Suprapubic skin (tissue), 4 donors: Measurements from ENCODE around the gene PLEKHH1. TPM values are rescaled to one million over a fixed set of nuclear protein-coding genes. Genes with fewer than 3 reads are reported as not detected.

ENCODE experiments used
- DNase-seq, 2 donors: peaks; one replicate each; pipeline ENCODE4 v3.0.0-alpha.2; 2019; ENCODE audit warnings: low spot score in 2 of 2
- H3K27ac ChIP-seq: fragments of 200-600 bp; sonication (generic); one replicate; pipeline ENCODE4 v1.5.1; 2019
- H3K27me3 ChIP-seq: fragments of 200-600 bp; sonication (generic); one replicate; pipeline ENCODE4 v1.5.1; 2019
- H3K36me3 ChIP-seq: fragments of 200-600 bp; sonication (generic); one replicate; pipeline ENCODE4 v1.5.1; 2019
- H3K4me1 ChIP-seq: fragments of 200-600 bp; sonication (generic); one replicate; pipeline ENCODE4 v1.5.1; 2019
- H3K4me3 ChIP-seq: fragments of 200-600 bp; sonication (generic); one replicate; pipeline ENCODE4 v1.5.1; 2019; ENCODE audit warnings: mild to moderate bottlenecking
- H3K9me3 ChIP-seq: fragments of 200-600 bp; sonication (generic); one replicate; pipeline ENCODE4 v1.5.1; 2019
- EP300 ChIP-seq: sonication (generic); formaldehyde crosslinking; IDR thresholded peaks from one replicate; pipeline ENCODE4 v1.6.1; 2017; ENCODE audit warnings: antibody characterized with exemption
- POLR2A ChIP-seq, 2 donors: fragments of 450-650 bp; IDR thresholded peaks; one replicate each; pipeline ENCODE4 v1.6.1; 2017; ENCODE audit warnings: antibody characterized with exemption in 2 of 2, mild to moderate bottlenecking in 2 of 2, moderate library complexity in 2 of 2
- POLR2AphosphoS5 ChIP-seq, 3 donors: sonication (generic); formaldehyde crosslinking; IDR thresholded peaks; one replicate each; pipeline ENCODE4 v1.6.1; 2017; ENCODE audit warnings: antibody characterized with exemption in 3 of 3
- WGBS: methylation state at CpG from one replicate; pipeline ENCODE4 v1.1.5; 2018; 5-methylcytosine and 5-hydroxymethylcytosine counted together
- total RNA-seq, 4 donors: library from RNA; depleted of rRNA; stranded (reverse); fragments of >200 nt; gene quantifications; one replicate each; pipeline ENCODE4 v1.1.0, GENCODE V29; 2016
- TF ChIP-seq, protein P1 (sequence below), 2 donors: fragments of 200-600 bp in 1 of 2; fragments of 450-650 bp in 1 of 2; sonication (generic) in 1 of 2; IDR thresholded peaks; one replicate each; pipeline ENCODE4 v1.5.1; 2016 to 2019; ENCODE audit warnings: antibody characterized with exemption in 2 of 2, mild to moderate bottlenecking in 1 of 2, moderate library complexity in 1 of 2

The PLEKHH1 gene
- total RNA-seq, 4 donors from 2014 or later = 15.3 to 75.6 (median 23.7) TPM

GRCh38 chr14:67570453-67570852, 37.4 kb downstream of the PLEKHH1 start:
- no peak overlapping the region for H3K27ac ChIP-seq
- no peaks in the 10 kb centered on the region for H3K27me3 ChIP-seq
- no peaks in the 10 kb centered on the region for H3K4me1 ChIP-seq
- H3K9me3 ChIP-seq = no peaks in the 10 kb centered on the region
- no peak overlapping the region for H3K4me3 ChIP-seq
- no peak for DNase-seq
- TF ChIP-seq POLR2AphosphoS5 (IDR thresholded peaks at IDR 0.05) (no peak), POLR2A (IDR thresholded peaks at IDR 0.05) (no peak), EP300 (no peak)
- TF ChIP-seq, protein P1, sequence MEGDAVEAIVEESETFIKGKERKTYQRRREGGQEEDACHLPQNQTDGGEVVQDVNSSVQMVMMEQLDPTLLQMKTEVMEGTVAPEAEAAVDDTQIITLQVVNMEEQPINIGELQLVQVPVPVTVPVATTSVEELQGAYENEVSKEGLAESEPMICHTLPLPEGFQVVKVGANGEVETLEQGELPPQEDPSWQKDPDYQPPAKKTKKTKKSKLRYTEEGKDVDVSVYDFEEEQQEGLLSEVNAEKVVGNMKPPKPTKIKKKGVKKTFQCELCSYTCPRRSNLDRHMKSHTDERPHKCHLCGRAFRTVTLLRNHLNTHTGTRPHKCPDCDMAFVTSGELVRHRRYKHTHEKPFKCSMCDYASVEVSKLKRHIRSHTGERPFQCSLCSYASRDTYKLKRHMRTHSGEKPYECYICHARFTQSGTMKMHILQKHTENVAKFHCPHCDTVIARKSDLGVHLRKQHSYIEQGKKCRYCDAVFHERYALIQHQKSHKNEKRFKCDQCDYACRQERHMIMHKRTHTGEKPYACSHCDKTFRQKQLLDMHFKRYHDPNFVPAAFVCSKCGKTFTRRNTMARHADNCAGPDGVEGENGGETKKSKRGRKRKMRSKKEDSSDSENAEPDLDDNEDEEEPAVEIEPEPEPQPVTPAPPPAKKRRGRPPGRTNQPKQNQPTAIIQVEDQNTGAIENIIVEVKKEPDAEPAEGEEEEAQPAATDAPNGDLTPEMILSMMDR (IDR thresholded peaks at IDR 0.05) = no peak
- peaks cover 5% of the 10 kb centered on the region for H3K36me3 ChIP-seq
- WGBS = 84% methylated on average over 7 of the region's 7 CpGs

- Histone ChIP-seq H3K4me1 (no peaks in the 10 kb centered on the region), H3K9me3 (no peaks in the 10 kb centered on the region), H3K4me3 (no peak overlapping the region), H3K27ac (no peak overlapping the region), H3K27me3 (no peaks in the 10 kb centered on the region), H3K36me3 (peaks cover 5% of the 10 kb centered on the region)
- DNase-seq = no peak
- TF ChIP-seq, protein P1 (IDR thresholded peaks at IDR 0.05) = peak; percentile 51 to 75
- TF ChIP-seq POLR2AphosphoS5 (IDR thresholded peaks at IDR 0.05) = no peak
- 47% methylated on average over 13 of the region's 14 CpGs for WGBS
Observed at GRCh38 chr14:67571275-67571990, 38.3 kb downstream of the PLEKHH1 start.

DNA sequence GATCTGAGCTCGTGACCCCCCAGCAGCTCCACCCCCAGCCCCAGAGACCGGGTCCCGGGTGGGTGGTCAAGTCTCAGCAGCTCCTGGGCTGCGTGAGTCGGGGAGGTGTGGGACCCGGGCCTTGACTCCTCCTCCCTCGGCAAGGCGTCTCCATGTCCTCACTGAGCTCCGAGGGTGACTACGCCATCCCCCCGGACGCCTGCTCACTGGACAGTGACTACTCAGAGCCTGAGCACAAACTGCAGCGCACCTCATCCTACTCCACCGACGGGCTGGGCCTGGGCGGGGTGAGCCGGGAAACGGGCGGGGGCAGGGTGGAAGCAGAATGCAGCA, 38.9 kb downstream of the PLEKHH1 start:
- Histone ChIP-seq H3K9me3 (no peaks in the 10 kb centered on the region), H3K36me3 (peaks cover 5% of the 10 kb centered on the region), H3K27me3 (no peaks in the 10 kb centered on the region), H3K27ac (no peak overlapping the region), H3K4me3 (no peak overlapping the region), H3K4me1 (no peaks in the 10 kb centered on the region)
- TF ChIP-seq, protein P1 (IDR thresholded peaks at IDR 0.05) = no peak
- TF ChIP-seq EP300 (no peak), POLR2AphosphoS5 (IDR thresholded peaks at IDR 0.05) (no peak), POLR2A (IDR thresholded peaks at IDR 0.05) (no peak)
- no peak for DNase-seq
- WGBS = 100% methylated on average over 1 of the region's 19 CpGs

GRCh38 chr14:67572608-67573007, 39.5 kb downstream of the PLEKHH1 start:
- no peaks in the 10 kb centered on the region for H3K9me3 ChIP-seq
- H3K36me3 ChIP-seq = peaks cover 5% of the 10 kb centered on the region
- no peak for TF ChIP-seq POLR2A (IDR thresholded peaks at IDR 0.05)
- TF ChIP-seq POLR2AphosphoS5 (IDR thresholded peaks at IDR 0.05) = no peak
- TF ChIP-seq, protein P1 (IDR thresholded peaks at IDR 0.05) = no peak
- no peak for TF ChIP-seq EP300
- H3K27ac ChIP-seq = no peak overlapping the region
- DNase-seq = peak in 1 of 2 donors; percentile 43
- H3K4me3 ChIP-seq = no peak overlapping the region
- no peaks in the 10 kb centered on the region for H3K4me1 ChIP-seq
- no peaks in the 10 kb centered on the region for H3K27me3 ChIP-seq
- WGBS = 83% methylated on average over 5 of the region's 5 CpGs

- no peaks in the 10 kb centered on the region for H3K4me1 ChIP-seq
- no peak overlapping the region for H3K4me3 ChIP-seq
- peaks cover 10% of the 10 kb centered on the region for H3K36me3 ChIP-seq
- H3K27me3 ChIP-seq = no peaks in the 10 kb centered on the region
- H3K27ac ChIP-seq = no peak overlapping the region
- TF ChIP-seq POLR2A (IDR thresholded peaks at IDR 0.05) = no peak
- TF ChIP-seq, protein P1 (IDR thresholded peaks at IDR 0.05) = no peak
- TF ChIP-seq POLR2AphosphoS5 (IDR thresholded peaks at IDR 0.05) = no peak
- no peak for TF ChIP-seq EP300
- no peaks in the 10 kb centered on the region for H3K9me3 ChIP-seq
- peak in 1 of 2 donors; percentile 56 for DNase-seq
- 82% methylated on average over 14 of the region's 15 CpGs for WGBS
Observed at GRCh38 chr14:67573228-67574010, 40.3 kb downstream of the PLEKHH1 start.
